HG02763 (cell line): ENCODE data around the gene SPATS2.
A peak's percentile ranks its signal among the peaks of the same experiment; 100 is the strongest.
"Not testable (repeated sequence)": the region's sequence is repeated elsewhere in the genome, so short reads cannot be mapped to it uniquely, and the experiment has no call there.

Experiments
- ATAC-seq: cut with Tn5 transposase; IDR thresholded peaks from one replicate; pipeline ENCODE4 v1.9.1; 2021; ENCODE audit warnings: mild to moderate bottlenecking, moderate library complexity; ENCODE audit not compliant: unreplicated experiment

The SPATS2 gene

GRCh38 chr12:49403971-49404450 is 36.7 kb downstream of the SPATS2 start:
- no peak for ATAC-seq

GRCh38 chr12:49404956-49405355 is 37.7 kb downstream of the SPATS2 start:
- ATAC-seq: no peak

GRCh38 chr12:49410818-49411217 is 43.6 kb downstream of the SPATS2 start:
- no peak for ATAC-seq

- ATAC-seq: no peak
These were observed 45.7 kb downstream of the SPATS2 start for GRCh38 chr12:49413010-49413409.

GRCh38 chr12:49413796-49414195 is 46.5 kb downstream of the SPATS2 start:
- no peak for ATAC-seq

GRCh38 chr12:49414364-49414763 is 47.1 kb downstream of the SPATS2 start:
- ATAC-seq: no peak

- ATAC-seq: no peak
These were observed 48.3 kb downstream of the SPATS2 start for GRCh38 chr12:49415521-49415970.

- ATAC-seq: no peak
These were observed 49.6 kb downstream of the SPATS2 start for GRCh38 chr12:49416892-49417291.

- ATAC-seq: no peak
These were observed 50.3 kb downstream of the SPATS2 start for GRCh38 chr12:49417558-49417957.

GRCh38 chr12:49420556-49420955 is 53.3 kb downstream of the SPATS2 start:
- ATAC-seq: no peak

- no peak for ATAC-seq
These were observed 54.9 kb downstream of the SPATS2 start for GRCh38 chr12:49422114-49422513.

- ATAC-seq: peak; percentile 48
These were observed 61.5 kb downstream of the SPATS2 start for GRCh38 chr12:49428793-49429192.

- no peak for ATAC-seq
These were observed 65.4 kb downstream of the SPATS2 start for GRCh38 chr12:49432616-49433015.

- ATAC-seq: not testable (repeated sequence)
These were observed 69.5 kb downstream of the SPATS2 start for GRCh38 chr12:49436799-49437198.

GRCh38 chr12:49439042-49439441 is 71.8 kb downstream of the SPATS2 start:
- no peak for ATAC-seq

GRCh38 chr12:49440035-49440434 is 72.8 kb downstream of the SPATS2 start:
- ATAC-seq: no peak

- ATAC-seq: no peak
These were observed 75.7 kb downstream of the SPATS2 start for GRCh38 chr12:49442915-49443314.

GRCh38 chr12:49446571-49446970 is 79.3 kb downstream of the SPATS2 start:
- ATAC-seq: no peak

- ATAC-seq: no peak
These were observed 81.6 kb downstream of the SPATS2 start for GRCh38 chr12:49448858-49449257.

- ATAC-seq: no peak
These were observed 84.4 kb downstream of the SPATS2 start for GRCh38 chr12:49451468-49452259.

- ATAC-seq: no peak
These were observed 88.2 kb downstream of the SPATS2 start for GRCh38 chr12:49455501-49455900.

GRCh38 chr12:49456131-49456679 is 88.9 kb downstream of the SPATS2 start:
- no peak for ATAC-seq
